EH (cell line): ENCODE measurements around the gene NDUFS8.
A peak's percentile ranks its signal among the peaks of the same experiment; 100 is the strongest.

Experiments
- DNase-seq: peaks from one replicate; pipeline ENCODE4 v3.0.0-alpha.2; 2015; ENCODE audit warnings: low read depth

The NDUFS8 gene

GRCh38 chr11:68003846-68004550, 26.5 kb upstream of the NDUFS8 start, which contains the start of gene UNC93B1:
Gene UNC93B1 (minus strand): TSS chr11:68004097. CDS start chr11:68004043, 54 bp downstream.
- peak; percentile 89 for DNase-seq

GRCh38 chr11:68004551-68005335, 25.7 kb upstream of the NDUFS8 start:
- DNase-seq = no peak

GRCh38 chr11:68006606-68007166, 23.8 kb upstream of the NDUFS8 start:
- DNase-seq = no peak

- no peak for DNase-seq
Observed at GRCh38 chr11:68007498-68008380, 22.7 kb upstream of the NDUFS8 start.

- no peak for DNase-seq
Observed at GRCh38 chr11:68008381-68009337, 21.8 kb upstream of the NDUFS8 start.

GRCh38 chr11:68009391-68010089, 20.9 kb upstream of the NDUFS8 start:
- DNase-seq = peak; percentile 59

- peak; percentile 94 for DNase-seq
Observed at GRCh38 chr11:68010090-68011041, 20.1 kb upstream of the NDUFS8 start, which contains the start of gene ALDH3B1. Gene ALDH3B1 (plus strand): TSS chr11:68010327. CDS start chr11:68015298, 4,971 bp downstream.

GRCh38 chr11:68011051-68011943, 19.2 kb upstream of the NDUFS8 start:
- no peak for DNase-seq

GRCh38 chr11:68012044-68012842, 18.2 kb upstream of the NDUFS8 start:
- DNase-seq = no peak

- peak; percentile 99 for DNase-seq
Observed at GRCh38 chr11:68012843-68013610, 17.5 kb upstream of the NDUFS8 start.

- DNase-seq = no peak
Observed at GRCh38 chr11:68013611-68014156, 16.8 kb upstream of the NDUFS8 start.

- DNase-seq = peak; percentile 90
Observed at GRCh38 chr11:68014157-68014946, 16.1 kb upstream of the NDUFS8 start.

GRCh38 chr11:68014947-68015447, 15.5 kb upstream of the NDUFS8 start:
- no peak for DNase-seq

GRCh38 chr11:68015467-68015866, 15.0 kb upstream of the NDUFS8 start:
- DNase-seq = no peak
